VCaP (cell line): ENCODE results near the gene MBD3L1.

Experiments used
- H3K27ac ChIP-seq: fragments of 450-650 bp; 2 replicates; pipeline ENCODE4 v1.5.1; 2017
- CTCF ChIP-seq: fragments of 450-650 bp; conservative IDR thresholded peaks from 2 replicates; pipeline ENCODE4 v1.5.1; 2017; ENCODE audit warnings: mild to moderate bottlenecking, moderate library complexity

The MBD3L1 gene

GRCh38 chr19:8881512-8881911, 49.3 kb downstream of the MBD3L1 start:
- TF ChIP-seq CTCF: no peak
- no peak overlapping the region for H3K27ac ChIP-seq

- TF ChIP-seq CTCF: no peak
- no peak overlapping the region for H3K27ac ChIP-seq
Measured at GRCh38 chr19:8884416-8884815, 52.2 kb downstream of the MBD3L1 start.

- TF ChIP-seq CTCF: no peak
- no peak overlapping the region for H3K27ac ChIP-seq
Measured at GRCh38 chr19:8887364-8887763, 55.2 kb downstream of the MBD3L1 start.

GRCh38 chr19:8890260-8890659, 58.1 kb downstream of the MBD3L1 start:
- H3K27ac ChIP-seq: no peak overlapping the region
- no peak for TF ChIP-seq CTCF
